EH (cell line): ENCODE results near the gene NRROS.

ENCODE experiments used
- DNase-seq: peaks from one replicate; pipeline ENCODE4 v3.0.0-alpha.2; 2015; ENCODE audit warnings: low read depth

The NRROS gene

GRCh38 chr3:196684548-196685407 is 45.3 kb downstream of the NRROS start:
- peak; percentile 67 for DNase-seq

- DNase-seq, result no peak
Measured at GRCh38 chr3:196686436-196686835, 46.9 kb downstream of the NRROS start.

GRCh38 chr3:196688349-196688748 is 48.9 kb downstream of the NRROS start:
- peak; percentile 67 for DNase-seq

GRCh38 chr3:196689941-196690660 is 50.6 kb downstream of the NRROS start:
- no peak for DNase-seq

DNA sequence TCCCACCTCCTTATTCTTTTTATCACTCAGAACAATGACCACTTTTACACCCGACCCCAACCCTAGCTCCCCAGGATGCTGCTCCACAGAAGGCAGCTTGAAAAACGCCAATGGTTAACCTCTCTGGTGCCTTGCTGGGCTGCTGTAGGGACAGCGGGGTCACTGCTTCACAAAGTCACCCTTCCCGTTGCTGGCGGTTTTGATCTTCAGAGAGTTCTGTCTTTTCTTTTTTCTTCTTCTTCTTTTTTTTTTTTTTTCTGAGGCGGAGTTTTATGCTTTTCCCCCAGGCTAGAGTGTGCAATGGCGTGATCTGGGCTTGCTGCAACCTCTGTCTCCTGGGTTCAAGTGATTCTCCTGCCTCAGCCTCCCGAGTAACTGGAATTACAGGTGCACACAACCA is 51.9 kb downstream of the NRROS start:
- no peak for DNase-seq

DNA sequence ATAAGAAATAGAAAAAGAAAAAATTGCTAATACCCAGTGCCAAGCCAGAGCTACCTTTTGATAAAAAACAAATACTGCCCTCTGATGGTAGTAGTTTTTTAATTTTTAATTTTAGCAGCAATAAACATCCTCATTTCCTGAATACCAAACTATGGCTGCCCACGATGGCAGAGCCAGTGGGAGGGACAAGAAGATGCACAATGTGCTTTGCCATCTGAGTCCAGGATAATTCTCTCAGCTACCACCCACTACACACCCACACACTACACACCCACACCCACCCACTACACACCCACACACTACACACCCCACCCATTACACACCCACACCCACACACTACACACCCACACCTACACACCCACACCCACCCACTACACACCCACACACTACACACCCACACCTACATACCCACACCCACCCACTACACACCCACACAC is 54.7 kb downstream of the NRROS start:
- DNase-seq, result peak; percentile 37

GRCh38 chr3:196694941-196695848 is 55.7 kb downstream of the NRROS start:
- DNase-seq, result no peak

DNA sequence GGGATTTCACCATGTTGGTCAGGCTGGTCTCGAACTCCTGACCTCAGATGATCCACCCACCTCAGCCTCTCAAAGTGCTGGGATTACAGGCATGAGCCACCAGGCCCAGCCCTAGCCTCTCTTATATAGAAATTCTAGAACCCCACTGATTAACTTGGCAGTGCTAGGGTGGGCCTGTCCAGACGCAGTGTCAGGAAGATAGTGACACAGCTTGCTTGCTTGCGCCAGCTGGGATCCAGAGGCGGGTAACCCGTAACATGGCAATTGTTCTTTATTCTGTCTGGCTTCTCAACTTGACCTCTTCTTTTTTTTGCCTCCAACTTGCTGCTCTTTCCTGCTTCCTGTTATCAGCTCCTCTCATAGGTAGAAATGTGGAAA is 56.3 kb downstream of the NRROS start:
- no peak for DNase-seq

DNA sequence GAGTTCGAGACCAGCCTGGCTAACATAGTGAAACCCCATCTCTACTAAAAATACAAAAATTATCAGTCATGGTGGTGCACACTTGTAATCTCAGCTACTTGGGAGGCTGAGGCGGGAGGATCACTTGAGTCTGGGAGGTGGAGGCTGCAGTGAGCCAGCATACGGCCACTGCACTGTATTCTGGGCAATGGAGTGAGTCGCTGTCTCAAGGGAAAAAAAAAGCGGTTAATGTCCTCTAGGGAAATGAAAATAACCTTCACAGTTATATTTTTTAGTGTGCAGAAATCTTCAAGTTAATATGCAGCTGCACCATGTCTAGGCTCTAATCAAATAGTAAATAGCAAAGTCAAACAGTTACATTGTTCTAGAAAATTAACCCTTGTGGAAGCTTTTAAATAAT is 57.8 kb downstream of the NRROS start:
- DNase-seq, result no peak

GRCh38 chr3:196699749-196700148 is 60.3 kb downstream of the NRROS start:
- no peak for DNase-seq

GRCh38 chr3:196700801-196701200 is 61.3 kb downstream of the NRROS start:
- DNase-seq, result no peak

DNA sequence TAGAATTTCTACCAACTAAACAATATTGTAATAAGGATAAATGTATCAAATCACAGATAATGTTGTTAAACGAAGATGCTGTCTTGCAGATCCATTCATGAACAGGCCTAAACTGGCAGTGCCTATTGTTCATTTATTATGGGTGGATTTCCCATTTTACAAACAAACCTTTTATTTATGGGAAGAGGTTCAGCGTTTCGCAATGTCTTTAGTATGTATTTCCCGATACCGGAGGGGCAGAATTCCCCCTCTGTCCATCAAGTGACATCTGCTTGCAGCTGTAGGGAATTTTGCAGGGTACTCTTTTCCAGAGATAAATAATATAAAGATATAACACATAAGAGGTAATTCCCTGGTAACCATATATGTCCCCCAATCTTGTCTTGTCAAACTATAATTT is 66.8 kb downstream of the NRROS start:
- no peak for DNase-seq

DNA sequence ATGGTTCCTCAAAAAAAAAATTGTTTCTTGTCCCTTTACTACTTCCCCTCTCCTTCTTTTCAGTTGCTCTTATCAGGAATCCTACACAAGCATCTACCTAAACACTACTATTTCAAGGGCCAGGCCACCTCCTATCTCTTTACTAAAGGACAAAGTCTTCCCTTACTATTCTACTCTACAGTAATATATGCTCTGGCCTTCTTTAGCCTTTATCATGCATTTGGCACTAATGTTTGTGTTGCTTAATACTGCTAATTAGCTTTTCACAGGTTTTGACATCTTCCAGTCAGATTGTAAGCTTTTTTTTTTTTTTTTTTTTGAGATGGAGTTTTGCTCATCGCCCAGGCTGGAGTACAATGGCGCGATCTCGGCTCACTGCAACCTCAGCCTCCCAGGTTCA is 67.2 kb downstream of the NRROS start:
- DNase-seq, result no peak

GRCh38 chr3:196707566-196707965 is 68.1 kb downstream of the NRROS start:
- no peak for DNase-seq

DNA sequence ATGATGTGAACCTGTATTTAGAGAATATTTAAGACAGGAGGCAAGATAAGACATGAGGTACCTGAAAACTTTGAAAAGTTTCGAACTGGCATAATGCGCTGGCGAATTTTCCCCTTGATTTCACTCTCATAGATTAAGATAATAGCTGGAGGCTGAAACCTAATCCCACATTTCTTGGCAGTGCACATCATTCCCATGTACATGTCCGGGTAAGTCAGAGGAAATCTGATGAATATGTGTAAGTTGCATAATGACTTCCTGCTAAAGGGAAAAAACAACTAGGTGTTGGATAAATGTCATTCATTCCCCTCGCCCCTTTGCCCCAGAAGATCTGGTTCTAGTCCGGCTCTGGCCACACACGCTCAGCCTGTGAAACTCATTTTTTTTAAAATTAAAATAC is 69.0 kb downstream of the NRROS start:
- DNase-seq, result no peak
